Stimulated activated naive CD8-positive, alpha-beta T cell treated with anti-CD3 and anti-CD28 coated beads, Interleukin-15, Interleukin-2, amounts not matched to agents 100 ng/mL and 50 ng/mL, for 24 hours (primary cell): ENCODE measurements around the gene ODF4.
"Not testable (repeated sequence)": the region's sequence is repeated elsewhere in the genome, so short reads cannot be mapped to it uniquely, and the experiment has no call there.

Experiments
- H3K27ac Mint-ChIP-seq: one replicate; pipeline ENCODE4 v1.8.0; 2021; ENCODE audit warnings: mild to moderate bottlenecking, mixed read lengths
- H3K27me3 Mint-ChIP-seq: one replicate; pipeline ENCODE4 v1.8.0; 2021; ENCODE audit warnings: mixed read lengths
- H3K36me3 Mint-ChIP-seq: one replicate; pipeline ENCODE4 v1.8.0; 2021; ENCODE audit warnings: low read depth, mixed read lengths
- H3K4me1 Mint-ChIP-seq: one replicate; pipeline ENCODE4 v1.8.0; 2021; ENCODE audit warnings: low read depth, mixed read lengths
- H3K4me3 Mint-ChIP-seq: one replicate; pipeline ENCODE4 v1.8.0; 2021; ENCODE audit warnings: mild to moderate bottlenecking, mixed read lengths
- H3K9me3 Mint-ChIP-seq: one replicate; pipeline ENCODE4 v1.8.0; 2021; ENCODE audit warnings: mixed read lengths

The ODF4 gene

GRCh38 chr17:8391711-8392110 lies 52.1 kb downstream of the ODF4 start:
- no peak overlapping the region for H3K4me3 Mint-ChIP-seq
- H3K27me3 Mint-ChIP-seq, result no peaks in the 10 kb centered on the region
- peaks cover 16% of the 10 kb centered on the region for H3K4me1 Mint-ChIP-seq
- H3K9me3 Mint-ChIP-seq, result no peaks in the 10 kb centered on the region
- H3K27ac Mint-ChIP-seq, result no peak overlapping the region
- no peaks in the 10 kb centered on the region for H3K36me3 Mint-ChIP-seq

DNA sequence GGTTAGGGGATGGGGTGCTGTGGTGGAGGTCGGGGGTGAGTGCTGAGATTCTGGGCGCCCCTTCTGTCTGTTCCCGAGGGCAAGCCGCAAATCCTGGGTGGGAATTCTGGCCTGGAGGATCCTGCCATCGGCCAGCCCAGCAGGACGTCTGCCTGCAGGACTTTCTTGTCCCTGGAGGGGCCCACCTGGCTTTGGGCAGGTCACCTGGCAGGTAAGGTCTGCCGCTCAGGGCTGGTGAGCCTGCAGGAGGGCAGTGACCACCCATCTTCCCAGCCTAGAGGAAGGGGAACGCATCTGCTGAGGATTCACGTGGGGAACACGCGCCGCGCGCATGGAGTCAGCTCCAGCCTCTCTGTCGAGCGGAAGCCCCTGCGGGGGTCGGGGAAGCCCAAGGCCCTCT lies 52.6 kb downstream of the ODF4 start:
- Mint-ChIP-seq H3K4me1 (peaks cover 16% of the 10 kb centered on the region), H3K4me3 (no peak overlapping the region), H3K9me3 (no peaks in the 10 kb centered on the region), H3K27me3 (no peaks in the 10 kb centered on the region), H3K27ac (no peak overlapping the region), H3K36me3 (no peaks in the 10 kb centered on the region)

- H3K27ac Mint-ChIP-seq, result no peak overlapping the region
- no peaks in the 10 kb centered on the region for H3K9me3 Mint-ChIP-seq
- no peak overlapping the region for H3K4me3 Mint-ChIP-seq
- H3K36me3 Mint-ChIP-seq, result no peaks in the 10 kb centered on the region
- peaks cover 3% of the 10 kb centered on the region for H3K27me3 Mint-ChIP-seq
- peaks cover 11% of the 10 kb centered on the region for H3K4me1 Mint-ChIP-seq
These were observed 53.2 kb downstream of the ODF4 start for GRCh38 chr17:8392674-8393469.

- H3K9me3 Mint-ChIP-seq, result no peaks in the 10 kb centered on the region
- no peaks in the 10 kb centered on the region for H3K36me3 Mint-ChIP-seq
- H3K27ac Mint-ChIP-seq, result peak overlapping the region; percentile 49
- peaks cover 10% of the 10 kb centered on the region for H3K27me3 Mint-ChIP-seq
- H3K4me1 Mint-ChIP-seq, result peaks cover 11% of the 10 kb centered on the region
- no peak overlapping the region for H3K4me3 Mint-ChIP-seq
These were observed 54.0 kb downstream of the ODF4 start for GRCh38 chr17:8393470-8394231.

GRCh38 chr17:8394497-8394896 lies 54.9 kb downstream of the ODF4 start:
- H3K4me1 Mint-ChIP-seq, result peaks cover 11% of the 10 kb centered on the region
- not testable (repeated sequence) for H3K4me3 Mint-ChIP-seq, H3K27ac Mint-ChIP-seq, H3K36me3 Mint-ChIP-seq, H3K9me3 Mint-ChIP-seq
- peaks cover 10% of the 10 kb centered on the region for H3K27me3 Mint-ChIP-seq
